ENCODE measurements around the gene ENOX1. TPM values are rescaled to one million over a fixed set of nuclear protein-coding genes. Genes with fewer than 3 reads are reported as not detected.

The ENOX1 gene
- total RNA-seq, 1 donor from 2014 or later: 1.1 TPM

DNA sequence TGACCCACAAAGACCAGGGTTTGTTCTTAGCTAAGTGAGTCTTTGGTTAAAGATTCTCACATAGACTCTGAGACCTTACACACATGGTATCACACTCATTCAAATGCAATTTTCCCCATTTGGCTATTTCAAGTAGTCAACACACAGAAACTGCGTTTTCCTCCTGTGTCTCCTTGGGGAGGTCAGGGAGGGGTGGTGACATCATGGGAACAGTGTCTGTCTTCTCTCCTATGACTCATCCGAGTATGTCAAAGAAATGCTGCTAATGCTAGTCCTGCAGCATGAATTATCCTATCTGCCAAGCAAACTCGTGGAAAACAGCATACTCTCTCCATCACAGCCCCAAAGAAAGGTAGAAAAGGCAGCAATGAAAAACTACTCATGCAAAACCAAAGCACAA, 100.2 kb downstream of the ENOX1 start:
- no peaks in the 10 kb centered on the region for H3K9me3 Mint-ChIP-seq
- Histone ChIP-seq H3K36me3 (no peaks in the 10 kb centered on the region), H2AFZ (replicated peaks) (no peak overlapping the region), H3K27me3 (no peaks in the 10 kb centered on the region), H4K20me1 (ENCODE audit: low read depth) (no peaks in the 10 kb centered on the region), H3F3A (ENCODE audit: low read depth) (no peaks in the 10 kb centered on the region), H3K9ac (no peak overlapping the region), H3K4me2 (no peak overlapping the region), H3K9me3 (ENCODE audit: low read depth) (no peaks in the 10 kb centered on the region), H3K4me1 (no peaks in the 10 kb centered on the region), H3K27ac (no peak overlapping the region), H3K4me3 (no peak overlapping the region), H3K79me2 (ENCODE audit: low read depth) (no peaks in the 10 kb centered on the region)
- TF ChIP-seq, protein P1, sequence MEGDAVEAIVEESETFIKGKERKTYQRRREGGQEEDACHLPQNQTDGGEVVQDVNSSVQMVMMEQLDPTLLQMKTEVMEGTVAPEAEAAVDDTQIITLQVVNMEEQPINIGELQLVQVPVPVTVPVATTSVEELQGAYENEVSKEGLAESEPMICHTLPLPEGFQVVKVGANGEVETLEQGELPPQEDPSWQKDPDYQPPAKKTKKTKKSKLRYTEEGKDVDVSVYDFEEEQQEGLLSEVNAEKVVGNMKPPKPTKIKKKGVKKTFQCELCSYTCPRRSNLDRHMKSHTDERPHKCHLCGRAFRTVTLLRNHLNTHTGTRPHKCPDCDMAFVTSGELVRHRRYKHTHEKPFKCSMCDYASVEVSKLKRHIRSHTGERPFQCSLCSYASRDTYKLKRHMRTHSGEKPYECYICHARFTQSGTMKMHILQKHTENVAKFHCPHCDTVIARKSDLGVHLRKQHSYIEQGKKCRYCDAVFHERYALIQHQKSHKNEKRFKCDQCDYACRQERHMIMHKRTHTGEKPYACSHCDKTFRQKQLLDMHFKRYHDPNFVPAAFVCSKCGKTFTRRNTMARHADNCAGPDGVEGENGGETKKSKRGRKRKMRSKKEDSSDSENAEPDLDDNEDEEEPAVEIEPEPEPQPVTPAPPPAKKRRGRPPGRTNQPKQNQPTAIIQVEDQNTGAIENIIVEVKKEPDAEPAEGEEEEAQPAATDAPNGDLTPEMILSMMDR (IDR thresholded peaks at IDR 0.05): no peak
- no peak for TF ChIP-seq EZH2phosphoT487 (IDR thresholded peaks at IDR 0.05)
- no peak for TF ChIP-seq EZH2 (IDR thresholded peaks at IDR 0.05)
- H3K4me1 Mint-ChIP-seq: peaks cover 4% of the 10 kb centered on the region
- DNase-seq (ENCODE audit: low spot score): no peak
- no peak overlapping the region for H3K4me3 Mint-ChIP-seq
- H3K36me3 Mint-ChIP-seq: no peaks in the 10 kb centered on the region
- no peak overlapping the region for H3K27ac Mint-ChIP-seq
- H3K27me3 Mint-ChIP-seq (ENCODE audit: insufficient read depth, low read depth): peaks cover 2% of the 10 kb centered on the region

DNA sequence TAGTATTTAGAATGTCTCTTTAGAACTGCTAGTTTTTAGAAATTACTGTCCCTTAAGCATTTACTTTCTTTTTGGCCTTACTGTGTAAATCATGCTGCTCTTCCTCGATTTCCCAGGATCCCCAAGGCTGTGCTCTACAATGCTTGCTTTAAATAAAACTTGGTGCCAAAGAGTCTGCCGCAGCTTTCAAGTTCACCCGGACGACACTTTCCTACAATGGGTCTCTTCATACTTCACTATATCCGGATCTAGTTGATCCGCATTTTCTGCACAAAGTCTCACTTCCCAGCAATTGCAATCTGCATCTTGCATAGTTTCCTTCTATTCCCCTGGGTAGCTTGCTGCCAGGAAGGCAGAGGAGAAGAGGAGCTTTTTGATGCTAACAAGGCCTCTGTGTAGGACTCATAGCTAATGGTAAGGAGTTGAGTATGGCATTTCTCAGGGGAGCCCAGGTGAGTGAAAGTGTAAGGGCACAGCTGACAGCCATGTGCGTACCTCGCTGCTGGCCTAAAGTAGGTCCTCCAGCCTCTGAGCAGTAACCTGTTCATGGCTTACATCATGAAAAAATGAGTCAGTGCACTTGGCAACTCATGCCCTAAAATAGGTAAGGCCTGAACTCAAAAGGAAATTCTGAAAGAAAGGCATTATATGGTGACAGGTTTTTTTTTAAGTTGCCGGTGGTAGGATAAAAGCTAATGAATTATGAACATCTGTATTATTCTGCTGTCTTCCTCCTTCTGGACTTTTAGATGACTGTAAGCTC, 101.6 kb downstream of the ENOX1 start:
- Histone ChIP-seq H2AFZ (replicated peaks) (no peak overlapping the region), H3K36me3 (no peaks in the 10 kb centered on the region), H3K4me2 (no peak overlapping the region), H3K9ac (no peak overlapping the region), H3K9me3 (ENCODE audit: low read depth) (no peaks in the 10 kb centered on the region), H3K4me3 (no peak overlapping the region), H3F3A (ENCODE audit: low read depth) (no peaks in the 10 kb centered on the region), H4K20me1 (ENCODE audit: low read depth) (no peaks in the 10 kb centered on the region), H3K79me2 (ENCODE audit: low read depth) (no peaks in the 10 kb centered on the region), H3K27ac (no peak overlapping the region), H3K27me3 (no peaks in the 10 kb centered on the region), H3K4me1 (no peaks in the 10 kb centered on the region)
- no peaks in the 10 kb centered on the region for H3K9me3 Mint-ChIP-seq
- H3K4me1 Mint-ChIP-seq: peaks cover 4% of the 10 kb centered on the region
- no peak for DNase-seq (ENCODE audit: low spot score)
- no peak overlapping the region for H3K4me3 Mint-ChIP-seq
- TF ChIP-seq, protein P1 (IDR thresholded peaks at IDR 0.05): no peak
- no peak for TF ChIP-seq EZH2phosphoT487 (IDR thresholded peaks at IDR 0.05)
- TF ChIP-seq EZH2 (IDR thresholded peaks at IDR 0.05): no peak
- H3K36me3 Mint-ChIP-seq: no peaks in the 10 kb centered on the region
- H3K27me3 Mint-ChIP-seq (ENCODE audit: insufficient read depth, low read depth): peaks cover 2% of the 10 kb centered on the region
- no peak overlapping the region for H3K27ac Mint-ChIP-seq

DNA sequence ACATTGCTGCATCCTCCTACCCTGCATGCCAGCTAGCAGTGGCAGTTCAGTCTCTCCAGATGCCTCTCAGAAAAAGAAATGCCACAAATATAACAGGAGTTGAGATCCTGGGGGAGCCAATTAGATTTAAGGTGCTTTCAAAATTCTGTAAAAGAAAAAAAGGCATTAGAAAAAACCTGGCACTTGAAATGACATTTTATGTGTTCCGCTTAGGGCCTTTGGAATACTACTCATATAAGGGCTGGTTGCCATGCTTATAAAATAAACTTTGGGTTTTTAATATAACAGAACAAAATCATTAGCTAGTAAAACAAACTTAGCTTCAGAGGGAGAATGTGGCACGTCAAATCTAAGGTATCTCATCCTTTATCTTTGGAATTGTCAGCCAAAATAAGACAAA, 104.1 kb downstream of the ENOX1 start:
- peaks cover 4% of the 10 kb centered on the region for H3K4me1 Mint-ChIP-seq

DNA sequence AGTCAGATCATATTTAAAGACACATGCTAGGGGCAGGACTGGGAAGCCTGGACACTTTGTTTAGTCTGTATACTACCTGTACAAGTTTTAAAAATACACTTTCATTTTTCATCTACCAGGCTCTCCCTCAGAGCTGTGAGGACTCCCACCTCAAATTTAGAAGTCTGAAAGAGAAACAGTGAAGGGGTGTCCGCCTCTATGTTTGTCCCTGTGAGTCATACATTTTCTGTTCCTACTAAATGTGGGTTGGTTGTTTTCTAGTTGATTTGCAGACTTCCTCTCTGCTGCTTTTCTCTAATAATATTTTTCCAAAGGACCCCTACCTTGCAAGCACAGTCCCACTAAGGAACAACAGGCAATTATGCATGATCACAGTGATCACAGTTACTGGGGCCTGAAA, 110.5 kb downstream of the ENOX1 start:
- Histone ChIP-seq H4K20me1 (ENCODE audit: low read depth) (no peaks in the 10 kb centered on the region), H3K27me3 (no peaks in the 10 kb centered on the region), H3K4me3 (no peak overlapping the region), H3K4me2 (no peak overlapping the region), H3K27ac (no peak overlapping the region), H2AFZ (replicated peaks) (no peak overlapping the region), H3K9me3 (ENCODE audit: low read depth) (no peaks in the 10 kb centered on the region), H3K36me3 (no peaks in the 10 kb centered on the region), H3K4me1 (peaks cover 9% of the 10 kb centered on the region), H3F3A (ENCODE audit: low read depth) (no peaks in the 10 kb centered on the region), H3K79me2 (ENCODE audit: low read depth) (no peaks in the 10 kb centered on the region), H3K9ac (no peak overlapping the region)
- H3K9me3 Mint-ChIP-seq: peaks cover 2% of the 10 kb centered on the region
- no peaks in the 10 kb centered on the region for H3K36me3 Mint-ChIP-seq
- no peak overlapping the region for H3K27ac Mint-ChIP-seq
- no peaks in the 10 kb centered on the region for H3K27me3 Mint-ChIP-seq (ENCODE audit: insufficient read depth, low read depth)
- H3K4me1 Mint-ChIP-seq: peaks cover 8% of the 10 kb centered on the region
- no peak for DNase-seq (ENCODE audit: low spot score)
- H3K4me3 Mint-ChIP-seq: no peak overlapping the region
- TF ChIP-seq EZH2phosphoT487 (IDR thresholded peaks at IDR 0.05) (no peak), EZH2 (IDR thresholded peaks at IDR 0.05) (no peak)
- TF ChIP-seq, protein P1 (IDR thresholded peaks at IDR 0.05): no peak

More for the DNA sequence above, 104.1 kb downstream of the ENOX1 start:
- Histone ChIP-seq H3K27me3 (no peaks in the 10 kb centered on the region), H3K9me3 (ENCODE audit: low read depth) (no peaks in the 10 kb centered on the region), H3K27ac (no peak overlapping the region), H3K4me3 (no peak overlapping the region), H4K20me1 (ENCODE audit: low read depth) (no peaks in the 10 kb centered on the region), H3K4me2 (no peak overlapping the region), H3K79me2 (ENCODE audit: low read depth) (no peaks in the 10 kb centered on the region), H3F3A (ENCODE audit: low read depth) (no peaks in the 10 kb centered on the region), H3K4me1 (no peaks in the 10 kb centered on the region), H2AFZ (replicated peaks) (no peak overlapping the region), H3K9ac (no peak overlapping the region), H3K36me3 (no peaks in the 10 kb centered on the region)
- Mint-ChIP-seq H3K9me3 (no peaks in the 10 kb centered on the region), H3K27ac (no peak overlapping the region), H3K27me3 (ENCODE audit: insufficient read depth, low read depth) (no peaks in the 10 kb centered on the region), H3K36me3 (no peaks in the 10 kb centered on the region), H3K4me3 (no peak overlapping the region)
- TF ChIP-seq EZH2 (IDR thresholded peaks at IDR 0.05) (no peak), EZH2phosphoT487 (IDR thresholded peaks at IDR 0.05) (no peak)
- no peak for DNase-seq (ENCODE audit: low spot score)
